22Rv1 (cell line): ENCODE results near the gene CERKL.
A peak's percentile ranks its signal among the peaks of the same experiment; 100 is the strongest.
"Not testable (repeated sequence)": the region's sequence is repeated elsewhere in the genome, so short reads cannot be mapped to it uniquely, and the experiment has no call there.

Source experiments
- H3K27ac ChIP-seq: fragments of 450-650 bp; 2 replicates; pipeline ENCODE4 v1.5.1; 2017
- CTCF ChIP-seq: fragments of 450-650 bp; IDR thresholded peaks from 2 replicates; pipeline ENCODE4 v1.5.1; 2017; ENCODE audit warnings: mild to moderate bottlenecking
- ZFX ChIP-seq: fragments of 450-650 bp; IDR thresholded peaks from 2 replicates; pipeline ENCODE4 v1.6.1; 2017; ENCODE audit warnings: antibody characterized with exemption, borderline replicate concordance

CERKL gene

GRCh38 chr2:181656450-181657291 is at the start of gene CERKL:
TSS of gene CERKL (minus strand) at chr2:181657105. CDS start at chr2:181657006, 99 bp downstream.
- H3K27ac ChIP-seq = no peak within 1 kb of the TSS
- TF ChIP-seq CTCF (peak; percentile 2; the same call in 1 of the 2 replicates), ZFX (no peak)

GRCh38 chr2:181702519-181702918 is 45.6 kb upstream of the CERKL start:
- H3K27ac ChIP-seq = not testable (repeated sequence)

GRCh38 chr2:181698223-181698622 is 41.3 kb upstream of the CERKL start:
- H3K27ac ChIP-seq = no peak overlapping the region
- TF ChIP-seq CTCF (no peak), ZFX (no peak)

GRCh38 chr2:181697571-181697970 is 40.7 kb upstream of the CERKL start:
- no peak for TF ChIP-seq ZFX
- no peak for TF ChIP-seq CTCF

GRCh38 chr2:181697126-181697525 is 40.2 kb upstream of the CERKL start:
- TF ChIP-seq ZFX (no peak), CTCF (no peak)
- H3K27ac ChIP-seq = no peak overlapping the region

More at GRCh38 chr2:181697571-181697970, 40.7 kb upstream of the CERKL start:
- H3K27ac ChIP-seq = no peak overlapping the region

GRCh38 chr2:181694271-181694670 is 37.4 kb upstream of the CERKL start:
- no peak for TF ChIP-seq ZFX
- TF ChIP-seq CTCF = no peak
- no peak overlapping the region for H3K27ac ChIP-seq

- TF ChIP-seq CTCF = no peak
- no peak for TF ChIP-seq ZFX
- H3K27ac ChIP-seq = no peak overlapping the region
Measured at GRCh38 chr2:181690860-181691259, 34.0 kb upstream of the CERKL start.
